ENCODE measurements around the gene AMER3.

DNA sequence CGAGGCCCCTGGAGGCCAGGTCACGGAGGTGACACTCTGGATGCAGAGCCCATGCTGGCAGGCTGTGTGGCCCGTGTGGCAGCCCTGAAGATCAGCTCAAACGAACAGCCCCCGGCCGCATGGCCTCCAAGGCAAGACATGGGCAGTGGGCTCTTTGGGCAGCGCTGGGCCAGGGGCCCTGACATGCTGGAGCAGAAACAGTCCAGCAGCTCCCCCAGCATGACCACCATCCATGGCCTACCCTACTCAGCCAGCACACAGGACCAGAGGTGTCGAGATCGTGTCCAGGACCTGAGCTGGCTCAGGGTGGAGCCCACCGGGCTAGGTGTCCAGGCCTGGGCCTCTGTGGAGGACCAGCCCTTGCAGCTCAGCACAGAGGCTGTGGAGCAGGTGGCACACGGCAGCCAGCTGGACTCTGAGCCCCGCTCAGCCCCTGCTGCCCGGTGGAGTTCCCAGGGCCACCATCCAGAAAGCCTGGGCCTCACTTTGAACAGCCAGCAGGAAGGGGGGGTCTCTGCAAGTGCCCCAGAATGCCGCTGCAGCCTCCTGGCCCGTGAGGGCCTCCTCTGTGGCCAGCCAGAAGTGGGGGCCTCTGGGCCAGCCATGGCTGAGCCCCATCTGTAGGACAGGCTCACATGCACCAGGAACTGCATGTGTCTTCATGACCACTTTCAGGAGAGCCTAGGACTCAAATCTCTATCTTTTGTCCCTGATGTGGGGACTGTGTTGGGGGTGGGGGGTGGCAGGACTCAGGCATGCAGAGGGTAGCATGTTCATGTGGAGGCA, 8.9 kb downstream of the AMER3 start:
- TF ChIP-seq NFIC (IDR thresholded peaks at IDR 0.05) (no peak), RAD21 (IDR thresholded peaks at IDR 0.05; ENCODE audit: low read depth) (no peak), TCF12 (IDR thresholded peaks at IDR 0.05; ENCODE audit: low read depth) (no peak), YY1 (IDR thresholded peaks at IDR 0.05; ENCODE audit: low read depth) (no peak), TAF1 (IDR thresholded peaks at IDR 0.05; ENCODE audit: low read depth) (no peak)
- TF ChIP-seq, protein P1, sequence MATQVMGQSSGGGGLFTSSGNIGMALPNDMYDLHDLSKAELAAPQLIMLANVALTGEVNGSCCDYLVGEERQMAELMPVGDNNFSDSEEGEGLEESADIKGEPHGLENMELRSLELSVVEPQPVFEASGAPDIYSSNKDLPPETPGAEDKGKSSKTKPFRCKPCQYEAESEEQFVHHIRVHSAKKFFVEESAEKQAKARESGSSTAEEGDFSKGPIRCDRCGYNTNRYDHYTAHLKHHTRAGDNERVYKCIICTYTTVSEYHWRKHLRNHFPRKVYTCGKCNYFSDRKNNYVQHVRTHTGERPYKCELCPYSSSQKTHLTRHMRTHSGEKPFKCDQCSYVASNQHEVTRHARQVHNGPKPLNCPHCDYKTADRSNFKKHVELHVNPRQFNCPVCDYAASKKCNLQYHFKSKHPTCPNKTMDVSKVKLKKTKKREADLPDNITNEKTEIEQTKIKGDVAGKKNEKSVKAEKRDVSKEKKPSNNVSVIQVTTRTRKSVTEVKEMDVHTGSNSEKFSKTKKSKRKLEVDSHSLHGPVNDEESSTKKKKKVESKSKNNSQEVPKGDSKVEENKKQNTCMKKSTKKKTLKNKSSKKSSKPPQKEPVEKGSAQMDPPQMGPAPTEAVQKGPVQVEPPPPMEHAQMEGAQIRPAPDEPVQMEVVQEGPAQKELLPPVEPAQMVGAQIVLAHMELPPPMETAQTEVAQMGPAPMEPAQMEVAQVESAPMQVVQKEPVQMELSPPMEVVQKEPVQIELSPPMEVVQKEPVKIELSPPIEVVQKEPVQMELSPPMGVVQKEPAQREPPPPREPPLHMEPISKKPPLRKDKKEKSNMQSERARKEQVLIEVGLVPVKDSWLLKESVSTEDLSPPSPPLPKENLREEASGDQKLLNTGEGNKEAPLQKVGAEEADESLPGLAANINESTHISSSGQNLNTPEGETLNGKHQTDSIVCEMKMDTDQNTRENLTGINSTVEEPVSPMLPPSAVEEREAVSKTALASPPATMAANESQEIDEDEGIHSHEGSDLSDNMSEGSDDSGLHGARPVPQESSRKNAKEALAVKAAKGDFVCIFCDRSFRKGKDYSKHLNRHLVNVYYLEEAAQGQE (IDR thresholded peaks at IDR 0.05; ENCODE audit: low read depth), result no peak
- TF ChIP-seq, protein P2, sequence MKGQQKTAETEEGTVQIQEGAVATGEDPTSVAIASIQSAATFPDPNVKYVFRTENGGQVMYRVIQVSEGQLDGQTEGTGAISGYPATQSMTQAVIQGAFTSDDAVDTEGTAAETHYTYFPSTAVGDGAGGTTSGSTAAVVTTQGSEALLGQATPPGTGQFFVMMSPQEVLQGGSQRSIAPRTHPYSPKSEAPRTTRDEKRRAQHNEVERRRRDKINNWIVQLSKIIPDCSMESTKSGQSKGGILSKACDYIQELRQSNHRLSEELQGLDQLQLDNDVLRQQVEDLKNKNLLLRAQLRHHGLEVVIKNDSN (IDR thresholded peaks at IDR 0.05), result no peak
